ENCODE data around the gene SYS1. TPM values are rescaled to one million over a fixed set of nuclear protein-coding genes. Genes with fewer than 3 reads are reported as not detected.

Gene SYS1
- total RNA-seq, 1 donor from 2014 or later, result 20.0 TPM

- DNase-seq (ENCODE audit: low spot score), result no peak
- Mint-ChIP-seq H3K27ac (ENCODE audit: unreplicated experiment) (no peak overlapping the region), H3K4me3 (ENCODE audit: unreplicated experiment) (no peak overlapping the region), H3K9me3 (ENCODE audit: unreplicated experiment) (no peaks in the 10 kb centered on the region), H3K27me3 (ENCODE audit: unreplicated experiment) (peaks cover 4% of the 10 kb centered on the region), H3K4me1 (ENCODE audit: unreplicated experiment) (no peaks in the 10 kb centered on the region), H3K36me3 (ENCODE audit: low read depth, unreplicated experiment) (no peaks in the 10 kb centered on the region)
- TF ChIP-seq, protein P1, sequence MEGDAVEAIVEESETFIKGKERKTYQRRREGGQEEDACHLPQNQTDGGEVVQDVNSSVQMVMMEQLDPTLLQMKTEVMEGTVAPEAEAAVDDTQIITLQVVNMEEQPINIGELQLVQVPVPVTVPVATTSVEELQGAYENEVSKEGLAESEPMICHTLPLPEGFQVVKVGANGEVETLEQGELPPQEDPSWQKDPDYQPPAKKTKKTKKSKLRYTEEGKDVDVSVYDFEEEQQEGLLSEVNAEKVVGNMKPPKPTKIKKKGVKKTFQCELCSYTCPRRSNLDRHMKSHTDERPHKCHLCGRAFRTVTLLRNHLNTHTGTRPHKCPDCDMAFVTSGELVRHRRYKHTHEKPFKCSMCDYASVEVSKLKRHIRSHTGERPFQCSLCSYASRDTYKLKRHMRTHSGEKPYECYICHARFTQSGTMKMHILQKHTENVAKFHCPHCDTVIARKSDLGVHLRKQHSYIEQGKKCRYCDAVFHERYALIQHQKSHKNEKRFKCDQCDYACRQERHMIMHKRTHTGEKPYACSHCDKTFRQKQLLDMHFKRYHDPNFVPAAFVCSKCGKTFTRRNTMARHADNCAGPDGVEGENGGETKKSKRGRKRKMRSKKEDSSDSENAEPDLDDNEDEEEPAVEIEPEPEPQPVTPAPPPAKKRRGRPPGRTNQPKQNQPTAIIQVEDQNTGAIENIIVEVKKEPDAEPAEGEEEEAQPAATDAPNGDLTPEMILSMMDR (IDR thresholded peaks at IDR 0.05; ENCODE audit: unreplicated experiment), result no peak
Observed at GRCh38 chr20:45317826-45318225, 45.1 kb upstream of the SYS1 start.

DNA sequence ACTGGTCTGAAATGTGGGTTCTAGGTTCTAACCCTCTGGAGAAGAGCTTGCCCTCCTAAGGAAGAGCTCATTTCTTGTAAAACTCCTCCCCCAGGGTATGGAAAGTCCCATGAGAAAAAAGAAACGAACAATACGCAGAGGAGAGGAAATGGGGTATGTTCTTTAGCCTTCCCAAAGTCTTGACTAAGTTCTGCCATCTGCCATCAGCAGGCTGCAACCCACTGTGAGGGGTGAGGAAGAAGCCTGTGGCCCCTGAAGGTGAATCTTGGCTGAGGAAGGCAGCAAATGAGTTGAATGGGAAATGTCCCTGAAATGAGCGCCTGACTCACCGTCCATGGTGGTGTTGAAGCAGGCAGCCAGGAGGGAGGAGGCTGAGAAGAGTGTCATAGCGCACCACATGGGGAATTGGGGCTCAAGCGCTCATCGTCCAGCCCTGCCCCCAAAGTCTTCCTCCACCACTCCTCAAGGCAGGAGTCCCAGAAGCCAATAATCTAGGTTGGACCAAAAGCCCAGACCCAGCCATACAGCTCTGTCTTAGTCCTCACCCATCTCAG, 44.5 kb upstream of the SYS1 start:
- TF ChIP-seq, protein P1 (IDR thresholded peaks at IDR 0.05; ENCODE audit: unreplicated experiment), result no peak
- no peaks in the 10 kb centered on the region for H3K36me3 Mint-ChIP-seq (ENCODE audit: low read depth, unreplicated experiment)
- H3K9me3 Mint-ChIP-seq (ENCODE audit: unreplicated experiment), result no peaks in the 10 kb centered on the region
- DNase-seq (ENCODE audit: low spot score), result no peak
- H3K27ac Mint-ChIP-seq (ENCODE audit: unreplicated experiment), result no peak overlapping the region
- no peak overlapping the region for H3K4me3 Mint-ChIP-seq (ENCODE audit: unreplicated experiment)
- H3K4me1 Mint-ChIP-seq (ENCODE audit: unreplicated experiment), result no peaks in the 10 kb centered on the region
- peaks cover 4% of the 10 kb centered on the region for H3K27me3 Mint-ChIP-seq (ENCODE audit: unreplicated experiment)

- H3K4me1 Mint-ChIP-seq (ENCODE audit: unreplicated experiment), result no peaks in the 10 kb centered on the region
- H3K36me3 Mint-ChIP-seq (ENCODE audit: low read depth, unreplicated experiment), result no peaks in the 10 kb centered on the region
- peaks cover 4% of the 10 kb centered on the region for H3K27me3 Mint-ChIP-seq (ENCODE audit: unreplicated experiment)
- H3K4me3 Mint-ChIP-seq (ENCODE audit: unreplicated experiment), result no peak overlapping the region
- DNase-seq (ENCODE audit: low spot score), result no peak
- TF ChIP-seq, protein P1 (IDR thresholded peaks at IDR 0.05; ENCODE audit: unreplicated experiment), result no peak
- no peaks in the 10 kb centered on the region for H3K9me3 Mint-ChIP-seq (ENCODE audit: unreplicated experiment)
- H3K27ac Mint-ChIP-seq (ENCODE audit: unreplicated experiment), result no peak overlapping the region
Observed at GRCh38 chr20:45318948-45319347, 44.0 kb upstream of the SYS1 start.

DNA sequence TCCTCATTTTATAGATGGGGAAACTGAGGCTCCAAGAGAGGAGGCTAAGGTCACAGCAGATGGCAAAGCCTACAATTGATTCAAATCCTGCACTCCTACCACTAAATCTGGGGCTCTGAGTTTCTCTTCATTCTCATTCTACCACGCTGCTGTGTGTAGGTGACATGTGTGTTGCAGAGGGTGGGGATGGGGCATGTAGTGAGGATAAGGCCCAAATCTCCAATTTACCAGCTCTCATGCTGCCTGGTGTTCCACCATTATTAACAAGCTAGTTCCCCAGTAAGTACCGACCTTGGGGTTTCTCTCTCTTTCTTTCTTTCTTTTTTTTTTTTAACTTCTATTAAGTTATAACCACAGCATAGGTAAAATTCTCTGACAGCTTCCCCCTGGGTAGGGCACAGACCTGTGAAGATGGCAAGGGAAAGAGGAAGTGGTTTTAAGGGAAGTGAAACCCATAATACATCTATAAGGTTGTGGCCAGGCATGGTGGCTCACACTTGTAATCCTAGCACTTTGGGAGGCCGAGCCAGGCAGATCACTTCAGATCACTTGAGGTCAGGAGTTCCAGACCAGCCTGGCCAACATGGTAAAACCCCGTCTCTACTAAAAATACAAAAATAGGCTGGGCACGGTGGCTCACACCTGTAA, 41.9 kb upstream of the SYS1 start:
- H3K9me3 Mint-ChIP-seq (ENCODE audit: unreplicated experiment), result no peaks in the 10 kb centered on the region

GRCh38 chr20:45322952-45323383, 40.0 kb upstream of the SYS1 start:
- Mint-ChIP-seq H3K4me3 (ENCODE audit: unreplicated experiment) (no peak overlapping the region), H3K36me3 (ENCODE audit: low read depth, unreplicated experiment) (no peaks in the 10 kb centered on the region), H3K27me3 (ENCODE audit: unreplicated experiment) (peaks cover 3% of the 10 kb centered on the region), H3K9me3 (ENCODE audit: unreplicated experiment) (no peaks in the 10 kb centered on the region), H3K4me1 (ENCODE audit: unreplicated experiment) (peaks cover 5% of the 10 kb centered on the region), H3K27ac (ENCODE audit: unreplicated experiment) (no peak overlapping the region)
- no peak for DNase-seq (ENCODE audit: low spot score)
- TF ChIP-seq, protein P1 (IDR thresholded peaks at IDR 0.05; ENCODE audit: unreplicated experiment), result no peak

More for the DNA sequence above, 41.9 kb upstream of the SYS1 start:
- DNase-seq (ENCODE audit: low spot score), result no peak
- H3K27me3 Mint-ChIP-seq (ENCODE audit: unreplicated experiment), result peaks cover 2% of the 10 kb centered on the region
- no peaks in the 10 kb centered on the region for H3K4me1 Mint-ChIP-seq (ENCODE audit: unreplicated experiment)
- H3K36me3 Mint-ChIP-seq (ENCODE audit: low read depth, unreplicated experiment), result no peaks in the 10 kb centered on the region
- H3K27ac Mint-ChIP-seq (ENCODE audit: unreplicated experiment), result no peak overlapping the region
- TF ChIP-seq, protein P1 (IDR thresholded peaks at IDR 0.05; ENCODE audit: unreplicated experiment), result no peak
- no peak overlapping the region for H3K4me3 Mint-ChIP-seq (ENCODE audit: unreplicated experiment)
